K562 (cell line): ENCODE results near the gene PRTFDC1. TPM values are rescaled to one million over a fixed set of nuclear protein-coding genes. Genes with fewer than 3 reads are reported as not detected.

Experiments used
- BMI1 ChIP-seq: fragments of 150-350 bp; IDR thresholded peaks from 2 replicates; pipeline ENCODE4 v1.6.1; 2014; ENCODE audit warnings: low read length
- EGR1 ChIP-seq: fragments of 450-650 bp; conservative IDR thresholded peaks from 2 replicates; pipeline ENCODE4 v1.6.1; 2017; ENCODE audit warnings: mild to moderate bottlenecking
- EHMT2 ChIP-seq: fragments of 450-650 bp; IDR thresholded peaks from 2 replicates; pipeline ENCODE4 v1.6.1; 2018; ENCODE audit warnings: antibody characterized with exemption
- ELK1 ChIP-seq: sonication (generic); formaldehyde crosslinking; IDR thresholded peaks from 2 replicates; pipeline ENCODE4 v1.8.1; 2022; ENCODE audit warnings: missing genetic modification reagents
- FOXJ3 ChIP-seq: sonication (generic); formaldehyde crosslinking; IDR thresholded peaks from 2 replicates; pipeline ENCODE4 v1.4.0; 2020; ENCODE audit warnings: mild to moderate bottlenecking, missing genetic modification reagents
- HIVEP1 ChIP-seq: fragments of 250-450 bp; sonication (Bioruptor Pico); IDR thresholded peaks from 2 replicates; pipeline ENCODE4 v1.4.0; 2020; ENCODE audit warnings: mild to moderate bottlenecking
- ILF3 ChIP-seq: fragments of 450-650 bp; IDR thresholded peaks from 2 replicates; pipeline ENCODE4 v1.6.1; 2018; ENCODE audit warnings: antibody characterized with exemption, mild to moderate bottlenecking, moderate library complexity, borderline replicate concordance
- IRF9 ChIP-seq: fragments of 450-650 bp; IDR thresholded peaks from 2 replicates; pipeline ENCODE4 v1.6.1; 2016; ENCODE audit warnings: missing biosample characterization, missing genetic modification characterization
- KDM4B ChIP-seq, 2 experiments: fragments of 450-650 bp in 1 of 2; sonication (generic) in 1 of 2; IDR thresholded peaks; 2 replicates each; pipeline ENCODE4 v1.6.1; 2016 to 2017; ENCODE audit warnings: borderline replicate concordance in 2 of 2, antibody characterized with exemption in 1 of 2, low read depth in 1 of 2, mild to moderate bottlenecking in 1 of 2
- MAZ ChIP-seq, 2 experiments: fragments of 450-650 bp in 1 of 2; sonication (generic) in 1 of 2; formaldehyde crosslinking; IDR thresholded peaks in 1 of 2; conservative IDR thresholded peaks in 1 of 2; 2 replicates each; pipeline versions ENCODE4 v1.4.0 to v1.5.0; 2020; ENCODE audit warnings: mild to moderate bottlenecking in 1 of 2, missing genetic modification reagents in 1 of 2
- MTA3 ChIP-seq: fragments of 450-650 bp; formaldehyde crosslinking; IDR thresholded peaks from 2 replicates; pipeline ENCODE4 v1.6.1; 2017; ENCODE audit warnings: mild to moderate bottlenecking, borderline replicate concordance
- NFRKB ChIP-seq: fragments of 450-650 bp; IDR thresholded peaks from 2 replicates; pipeline ENCODE4 v1.6.1; 2016; ENCODE audit warnings: low read depth
- NR4A1 ChIP-seq, 2 experiments: fragments of 250-450 bp in 1 of 2; fragments of 450-650 bp in 1 of 2; sonication (Bioruptor Pico) in 1 of 2; IDR thresholded peaks; 2 replicates each; pipeline versions ENCODE4 v1.4.0 to v1.6.1; 2016 to 2020; ENCODE audit warnings: mild to moderate bottlenecking in 2 of 2, missing compliant biosample characterization in 1 of 2, missing genetic modification characterization in 1 of 2, moderate library complexity in 1 of 2
- PHF20 ChIP-seq: fragments of 450-650 bp; IDR thresholded peaks from 2 replicates; pipeline ENCODE4 v1.6.1; 2018; ENCODE audit not compliant: partially characterized antibody
- POLR3A ChIP-seq: IDR thresholded peaks from 2 replicates; pipeline ENCODE4 v1.6.1; 2011; ENCODE audit warnings: borderline replicate concordance, mild to moderate bottlenecking, moderate library complexity; ENCODE audit not compliant: insufficient read length, insufficient read depth; ENCODE audit errors: extremely low read depth
- PREB ChIP-seq: sonication (generic); formaldehyde crosslinking; IDR thresholded peaks from 2 replicates; pipeline ENCODE4 v1.8.1; 2023; ENCODE audit warnings: mild to moderate bottlenecking, missing genetic modification reagents
- PTBP1 ChIP-seq: fragments of 200-400 bp; formaldehyde crosslinking; IDR thresholded peaks from 2 replicates; pipeline ENCODE4 v1.6.1; 2017; ENCODE audit warnings: low read depth, low read length
- RB1 ChIP-seq: fragments of 450-650 bp; IDR thresholded peaks from 2 replicates; pipeline ENCODE4 v1.6.1; 2017; ENCODE audit warnings: low read depth, mild to moderate bottlenecking
- RBFOX2 ChIP-seq: fragments of 200-400 bp; formaldehyde crosslinking; IDR thresholded peaks from 2 replicates; pipeline ENCODE4 v1.6.1; 2017; ENCODE audit warnings: low read depth, mild to moderate bottlenecking, low read length, moderate library complexity
- RBM15 ChIP-seq: fragments of 200-400 bp; formaldehyde crosslinking; IDR thresholded peaks from 2 replicates; pipeline ENCODE4 v1.6.1; 2018; ENCODE audit warnings: mild to moderate bottlenecking, low read length, moderate library complexity; ENCODE audit not compliant: insufficient read depth
- SOX6 ChIP-seq: fragments of 450-650 bp; IDR thresholded peaks from 2 replicates; pipeline ENCODE4 v1.6.1; 2014; ENCODE audit warnings: mild to moderate bottlenecking
- TEAD4 ChIP-seq, 2 experiments: sonication (generic) in 1 of 2; formaldehyde crosslinking in 1 of 2; IDR thresholded peaks; 2 replicates each; pipeline versions ENCODE4 v1.6.1 to v1.8.0; 2012 to 2022; ENCODE audit warnings: borderline replicate concordance in 1 of 2, inconsistent platforms in 1 of 2, low read length in 1 of 2, mild to moderate bottlenecking in 1 of 2, missing genetic modification reagents in 1 of 2
- TGIF2 ChIP-seq: sonication (generic); formaldehyde crosslinking; IDR thresholded peaks from 2 replicates; pipeline ENCODE4 v1.8.1; 2022; ENCODE audit warnings: mild to moderate bottlenecking, missing genetic modification reagents, moderate library complexity
- TRIM24 ChIP-seq, 2 experiments: fragments of 450-650 bp; IDR thresholded peaks; 2 replicates each; pipeline ENCODE4 v1.6.1; 2016
- TRIM28 ChIP-seq: fragments of 450-650 bp; IDR thresholded peaks from 2 replicates; pipeline ENCODE4 v1.6.1; 2017
- ZFX ChIP-seq: sonication (generic); formaldehyde crosslinking; IDR thresholded peaks from 2 replicates; pipeline ENCODE4 v1.8.0; 2022; ENCODE audit warnings: mild to moderate bottlenecking, missing genetic modification reagents, moderate library complexity
- ZNF184 ChIP-seq: sonication (generic); formaldehyde crosslinking; IDR thresholded peaks from 2 replicates; pipeline ENCODE4 v1.5.0; 2020; ENCODE audit warnings: missing genetic modification reagents
- ZNF551 ChIP-seq: fragments of 250-450 bp; sonication (Bioruptor Pico); IDR thresholded peaks from 2 replicates; pipeline ENCODE4 v1.5.0; 2021; ENCODE audit warnings: mild to moderate bottlenecking, moderate library complexity
- ZNF707 ChIP-seq: fragments of 250-450 bp; sonication (Bioruptor Pico); conservative IDR thresholded peaks from 2 replicates; pipeline ENCODE4 v1.8.0; 2022; ENCODE audit warnings: inconsistent platforms, mild to moderate bottlenecking, moderate library complexity
- polyA plus RNA-seq, 8 experiments: library from polyadenylated mRNA; depleted of rRNA in 4 of 8; stranded (reverse) in 5 of 8; unstranded in 3 of 8; fragments of >200 nt; fragmentation: Nextera tagmentation in 2 of 8; fragmentation: Illumina TruSeq in 1 of 8; extraction: Ambion mirVana in 2 of 8; extraction: Trizol in 1 of 8; gene quantifications; 2 replicates each; pipeline versions ENCODE4 v1.2.1 to v1.2.3, GENCODE V29; 2011 to 2014; ENCODE audit warnings: inconsistent platforms in 1 of 8, missing spikeins in 1 of 8
- total RNA-seq, 7 experiments: library from RNA; depleted of rRNA in 6 of 7; stranded (reverse); fragments of >200 nt in 6 of 7; fragmentation: Illumina TruSeq in 2 of 7; extraction: Trizol in 2 of 7; gene quantifications; 2 replicates each; pipeline versions ENCODE4 v1.2.1 to v1.2.3, GENCODE V29; 2011 to 2021; ENCODE audit warnings: low replicate concordance in 1 of 7

The PRTFDC1 gene
- total and polyA plus RNA-seq, 9 of the 15 experiments (the other 6 are each of a cell fraction or from before 2014, with no cell fraction given): 7.0 to 27.6 (median 10.0) TPM

GRCh38 chr10:24873281-24873683 lies 79.1 kb downstream of the PRTFDC1 start (continued):
- TF ChIP-seq RBFOX2 (no peak), TGIF2 (CRISPR knock-in tag) (no peak), PHF20 (no peak), MTA3 (peak; percentile 22; the same call in 1 of the 2 replicates), RBM15 (no peak), IRF9 (tag) (peak; percentile 78; the same call in 1 of the 2 replicates), RB1 (no peak), BMI1 (no peak), ILF3 (no peak), EHMT2 (0 out of 2 replicates have a peak, but pooled peaks have one; percentile 36), TEAD4 (IDR thresholded peaks at IDR 0.05; ENCODE audit: low read length) (peak; percentile 26; the same call in 1 of the 2 replicates), TEAD4 (CRISPR knock-in tag; IDR thresholded peaks at IDR 0.05; ENCODE audit: borderline replicate concordance) (no peak), ZNF551 (CRISPR knock-in tag) (no peak), FOXJ3 (CRISPR knock-in tag) (no peak), TRIM28 (no peak), NR4A1 (CRISPR knock-in tag; IDR thresholded peaks at IDR 0.05) (no peak), NR4A1 (tag; IDR thresholded peaks at IDR 0.05) (peak; percentile 39; the same call in 1 of the 2 replicates), POLR3A (no peak), EGR1 (no peak), PREB (CRISPR knock-in tag) (no peak), HIVEP1 (no peak), KDM4B (IDR thresholded peaks at IDR 0.05; ENCODE audit: borderline replicate concordance in 2 of 2, low read depth in 1 of 2) (no peak), ZFX (CRISPR knock-in tag) (peak; percentile 31; the same call in 1 of the 2 replicates), ELK1 (no peak), PTBP1 (no peak), TRIM24 (IDR thresholded peaks at IDR 0.05) (peak; percentile 70 to 73; a peak in 3 of 4 replicates), MAZ (CRISPR knock-in tag; conservative IDR thresholded peaks at IDR 0.05 in 1 of 2, IDR thresholded peaks at IDR 0.05 in 1 of 2) (0 out of 4 replicates have a peak, but pooled peaks of 1 of the 2 experiments have one; percentile 41), NFRKB (peak; percentile 45; the same call in 1 of the 2 replicates), ZNF707 (CRISPR knock-in tag) (no peak), ZNF184 (no peak), SOX6 (peak; percentile 93)
